Prostate gland (tissue), 2 donors: ENCODE results near the gene ACOT8. TPM values are rescaled to one million over a fixed set of nuclear protein-coding genes. Genes with fewer than 3 reads are reported as not detected.

Experiments
- DNase-seq: peaks from one replicate; pipeline ENCODE4 v3.0.0-alpha.2; 2019; ENCODE audit warnings: low spot score
- H3K27ac ChIP-seq, 2 donors: fragments of 200-600 bp; sonication (generic); 2 replicates each; pipeline ENCODE4 v1.5.1; 2017 to 2019
- H3K27me3 ChIP-seq: fragments of 200-600 bp; sonication (generic); replicated peaks from 2 replicates; pipeline ENCODE4 v1.5.1; 2019; ENCODE audit not compliant: insufficient read depth
- H3K36me3 ChIP-seq, 2 donors: fragments of 200-600 bp; sonication (generic); 1 replicate in 1 of 2; 2 replicates in 1 of 2; pipeline versions ENCODE4 v1.5.1 to v1.8.1; 2017 to 2019
- H3K4me1 ChIP-seq: fragments of 200-600 bp; sonication (generic); replicated peaks from 2 replicates; pipeline ENCODE4 v1.5.1; 2019
- H3K4me3 ChIP-seq, 2 donors: fragments of 200-600 bp; sonication (generic); 2 replicates each; pipeline ENCODE4 v1.5.1; 2017 to 2019
- H3K9me3 ChIP-seq: fragments of 200-600 bp; sonication (generic); 2 replicates; pipeline ENCODE4 v1.5.1; 2017
- POLR2A ChIP-seq: fragments of 450-650 bp; IDR thresholded peaks from one replicate; pipeline ENCODE4 v1.6.1; 2016; ENCODE audit warnings: antibody characterized with exemption, mild to moderate bottlenecking
- POLR2AphosphoS5 ChIP-seq: sonication (generic); formaldehyde crosslinking; IDR thresholded peaks from one replicate; pipeline ENCODE4 v1.6.1; 2017; ENCODE audit warnings: antibody characterized with exemption
- WGBS: methylation state at CpG from one replicate; pipeline ENCODE4 v1.1.5; 2018; 5-methylcytosine and 5-hydroxymethylcytosine counted together
- intact Hi-C: fragments of 100-400 bp; cut with DNase I; formaldehyde crosslinking; loops from one replicate; pipeline ENCODE4 v1.14.2; 2022
- total RNA-seq, 2 donors: library from RNA; depleted of rRNA; stranded (reverse); fragments of >200 nt; gene quantifications; one replicate each; pipeline ENCODE4 v1.1.0, GENCODE V29; 2016
- TF ChIP-seq, protein P1 (sequence below), 4 experiments: fragments of 200-600 bp in 2 of 4; fragments of 450-650 bp in 2 of 4; sonication (generic) in 2 of 4; IDR thresholded peaks; 1 replicate in 3 of 4; 2 replicates in 1 of 4; pipeline ENCODE4 v1.5.1; 2016 to 2019; ENCODE audit warnings: antibody characterized with exemption in 4 of 4, mild to moderate bottlenecking in 2 of 4, moderate library complexity in 2 of 4

ACOT8 gene
- total RNA-seq, 2 donors from 2014 or later = 57.4 to 68.1 TPM

DNA sequence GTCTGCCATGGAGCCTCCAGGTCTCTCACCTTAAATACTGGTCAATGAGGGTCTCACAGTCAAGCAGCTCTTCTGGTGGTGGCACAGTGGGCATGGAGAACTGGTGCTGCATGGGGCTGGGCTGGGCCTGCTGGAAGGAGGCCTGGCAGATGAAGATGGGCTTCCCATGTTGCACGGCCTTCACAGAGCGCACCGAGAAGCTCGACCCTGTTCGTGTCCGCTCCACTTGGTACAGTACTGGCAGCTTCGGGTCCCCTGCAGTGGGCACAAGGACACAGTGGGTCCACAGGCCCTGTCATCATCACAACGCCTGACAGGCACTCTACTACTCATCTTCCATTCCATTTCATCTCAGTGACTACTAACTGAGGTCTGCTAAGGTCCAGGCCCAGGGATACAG, 8.8 kb downstream of the ACOT8 start:
- no peak overlapping the region for H3K4me3 ChIP-seq
- WGBS = 93% methylated on average over 8 of the region's 8 CpGs
- intact Hi-C loops = no loop called here
- H3K4me1 ChIP-seq = no peaks in the 10 kb centered on the region
- no peaks in the 10 kb centered on the region for H3K27me3 ChIP-seq
- no peak overlapping the region for H3K27ac ChIP-seq
- no peak for DNase-seq
- peaks cover 0 to 23% of the 10 kb centered on the region in 2 donors for H3K36me3 ChIP-seq
- TF ChIP-seq POLR2AphosphoS5 (no peak), POLR2A (no peak)
- TF ChIP-seq, protein P1, sequence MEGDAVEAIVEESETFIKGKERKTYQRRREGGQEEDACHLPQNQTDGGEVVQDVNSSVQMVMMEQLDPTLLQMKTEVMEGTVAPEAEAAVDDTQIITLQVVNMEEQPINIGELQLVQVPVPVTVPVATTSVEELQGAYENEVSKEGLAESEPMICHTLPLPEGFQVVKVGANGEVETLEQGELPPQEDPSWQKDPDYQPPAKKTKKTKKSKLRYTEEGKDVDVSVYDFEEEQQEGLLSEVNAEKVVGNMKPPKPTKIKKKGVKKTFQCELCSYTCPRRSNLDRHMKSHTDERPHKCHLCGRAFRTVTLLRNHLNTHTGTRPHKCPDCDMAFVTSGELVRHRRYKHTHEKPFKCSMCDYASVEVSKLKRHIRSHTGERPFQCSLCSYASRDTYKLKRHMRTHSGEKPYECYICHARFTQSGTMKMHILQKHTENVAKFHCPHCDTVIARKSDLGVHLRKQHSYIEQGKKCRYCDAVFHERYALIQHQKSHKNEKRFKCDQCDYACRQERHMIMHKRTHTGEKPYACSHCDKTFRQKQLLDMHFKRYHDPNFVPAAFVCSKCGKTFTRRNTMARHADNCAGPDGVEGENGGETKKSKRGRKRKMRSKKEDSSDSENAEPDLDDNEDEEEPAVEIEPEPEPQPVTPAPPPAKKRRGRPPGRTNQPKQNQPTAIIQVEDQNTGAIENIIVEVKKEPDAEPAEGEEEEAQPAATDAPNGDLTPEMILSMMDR (IDR thresholded peaks at IDR 0.05) = no peak
- no peaks in the 10 kb centered on the region for H3K9me3 ChIP-seq

DNA sequence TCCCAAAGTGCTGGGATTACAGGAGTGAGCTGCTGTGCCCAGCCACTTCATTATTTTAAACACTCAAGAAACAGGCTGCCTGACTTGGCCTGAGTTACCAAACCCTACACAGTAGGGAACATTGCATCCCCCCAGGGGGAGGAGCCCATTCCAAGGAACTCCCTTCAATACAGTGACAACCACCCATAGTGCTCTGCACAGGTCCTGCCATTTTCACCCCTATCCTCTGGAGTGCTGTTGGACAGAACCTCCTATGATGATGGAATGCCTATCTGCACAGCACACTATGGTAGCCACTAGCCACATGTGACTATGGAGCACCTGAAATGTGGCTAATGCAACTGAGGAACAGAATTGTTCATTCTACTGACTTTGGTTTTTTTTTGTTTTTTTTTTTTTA, 11.7 kb downstream of the ACOT8 start:
- no peaks in the 10 kb centered on the region for H3K27me3 ChIP-seq
- H3K4me1 ChIP-seq = no peaks in the 10 kb centered on the region
- peaks cover 0 to 24% of the 10 kb centered on the region in 2 donors for H3K36me3 ChIP-seq
- H3K27ac ChIP-seq = no peak overlapping the region
- intact Hi-C loops = no loop called here
- no peak for TF ChIP-seq POLR2AphosphoS5
- TF ChIP-seq, protein P1 (IDR thresholded peaks at IDR 0.05) = no peak
- TF ChIP-seq POLR2A = no peak
- H3K9me3 ChIP-seq = no peaks in the 10 kb centered on the region
- DNase-seq = no peak
- no peak overlapping the region for H3K4me3 ChIP-seq

DNA sequence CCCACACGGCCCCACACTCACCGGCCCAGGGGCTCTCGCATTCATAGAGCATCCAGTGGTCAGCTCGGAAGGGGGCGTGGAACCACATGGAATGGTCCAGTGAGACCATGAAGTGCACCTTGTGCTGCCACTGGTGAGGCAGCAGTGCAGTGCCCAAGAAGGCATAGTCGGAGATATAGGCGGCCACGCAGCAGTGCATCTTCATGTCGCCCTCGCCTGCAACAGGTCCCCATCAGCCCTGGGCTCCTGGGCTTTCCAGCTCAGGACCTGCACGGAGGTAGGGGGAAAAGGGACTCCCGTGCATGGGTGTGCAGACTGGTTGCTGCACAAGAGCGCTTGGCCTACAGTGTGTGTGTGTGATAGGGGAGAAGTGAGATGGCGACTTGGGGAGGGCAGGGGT, 13.7 kb downstream of the ACOT8 start:
- no peaks in the 10 kb centered on the region for H3K9me3 ChIP-seq
- H3K27me3 ChIP-seq = no peaks in the 10 kb centered on the region
- H3K36me3 ChIP-seq = peaks cover 0 to 20% of the 10 kb centered on the region in 2 donors
- H3K27ac ChIP-seq = no peak overlapping the region
- 89% methylated on average over 14 of the region's 14 CpGs for WGBS
- no peak overlapping the region for H3K4me3 ChIP-seq
- H3K4me1 ChIP-seq = no peaks in the 10 kb centered on the region
- DNase-seq = no peak
- TF ChIP-seq POLR2A = no peak
- TF ChIP-seq POLR2AphosphoS5 = no peak
- TF ChIP-seq, protein P1 (IDR thresholded peaks at IDR 0.05) = no peak
- intact Hi-C loops = no loop called here

DNA sequence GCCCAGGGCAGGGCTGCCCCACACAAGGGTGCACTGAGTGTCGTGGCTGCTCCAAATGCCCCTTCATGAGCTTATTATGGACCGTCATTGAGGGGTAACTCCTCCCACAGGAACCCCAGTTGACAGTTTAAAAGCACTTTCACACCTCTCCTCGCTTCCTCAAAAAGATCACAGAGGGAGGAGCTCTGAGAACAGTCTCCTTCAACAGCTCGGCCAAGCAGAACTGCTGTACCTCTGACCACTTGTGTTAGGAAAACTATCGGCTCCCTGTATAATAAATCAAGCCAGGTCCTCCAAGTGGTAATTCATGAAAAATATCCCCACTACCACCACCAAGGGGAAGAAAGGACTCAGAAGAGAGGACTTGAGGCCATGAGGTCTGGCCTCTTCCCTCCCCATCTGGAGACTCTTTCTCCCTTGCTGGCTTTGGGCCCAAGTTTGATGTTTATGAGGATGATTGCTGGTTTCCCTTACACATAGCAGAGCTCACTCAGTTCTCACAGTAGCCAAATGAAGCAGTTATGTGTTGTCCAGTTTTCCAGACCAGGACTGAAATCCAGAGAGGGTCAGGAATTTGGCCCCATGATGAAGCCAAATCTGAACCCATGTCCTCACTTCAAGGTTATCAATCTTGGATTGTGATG, 14.9 kb downstream of the ACOT8 start:
- H3K9me3 ChIP-seq = no peaks in the 10 kb centered on the region
- H3K4me1 ChIP-seq = no peaks in the 10 kb centered on the region
- H3K4me3 ChIP-seq = no peak overlapping the region
- intact Hi-C loops = no loop called here
- H3K36me3 ChIP-seq = peaks cover 0 to 12% of the 10 kb centered on the region in 2 donors
- DNase-seq = peak; percentile 33
- H3K27me3 ChIP-seq = no peaks in the 10 kb centered on the region
- peak overlapping the region; percentile 13 to 14 for H3K27ac ChIP-seq
- 32% methylated on average over 5 of the region's 5 CpGs for WGBS
- TF ChIP-seq, protein P1 (IDR thresholded peaks at IDR 0.05) = no peak
- peak; percentile 25 for TF ChIP-seq POLR2AphosphoS5

DNA sequence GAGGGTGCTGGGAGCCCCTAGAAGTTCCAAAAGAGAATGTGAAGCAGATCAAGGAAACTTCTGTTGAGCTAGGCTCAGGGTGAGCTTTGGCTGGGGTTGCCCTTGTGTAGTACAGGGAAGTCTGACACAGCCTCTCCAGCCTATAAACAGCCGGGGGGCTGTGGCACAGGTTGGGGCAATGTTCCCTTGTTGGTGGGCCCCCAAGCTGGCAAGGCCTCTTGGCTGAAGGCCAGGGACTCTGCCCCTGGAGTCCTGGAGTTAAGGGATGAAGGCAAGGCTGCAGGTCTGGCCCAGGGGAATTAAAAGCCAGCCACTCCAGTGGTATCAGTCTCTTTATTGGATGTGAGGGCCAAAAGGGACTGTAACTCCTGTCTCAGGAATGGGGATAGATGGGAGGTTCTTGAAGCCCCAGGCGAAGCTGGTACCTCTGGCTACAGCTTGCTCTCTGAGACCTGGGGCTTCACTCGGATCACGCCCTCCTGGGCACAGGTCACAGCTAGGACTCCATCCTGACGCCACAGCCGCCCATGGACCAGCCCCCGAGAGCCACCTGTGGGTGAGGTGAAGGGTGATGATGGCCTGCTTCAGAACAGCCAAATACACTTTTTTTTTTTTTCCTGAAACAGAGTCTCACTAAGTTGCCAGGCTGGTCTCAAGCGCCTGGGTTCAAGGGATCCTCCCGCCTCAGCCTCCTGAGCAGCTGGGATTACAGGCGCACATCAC, 15.6 kb downstream of the ACOT8 start:
- WGBS = 88% methylated on average over 10 of the region's 10 CpGs
- no peak for DNase-seq
- intact Hi-C loops = no loop called here
- peaks cover 0 to 12% of the 10 kb centered on the region in 2 donors for H3K36me3 ChIP-seq
- TF ChIP-seq, protein P1 (IDR thresholded peaks at IDR 0.05) = no peak
- TF ChIP-seq POLR2A = no peak
- no peak overlapping the region for H3K27ac ChIP-seq
- no peaks in the 10 kb centered on the region for H3K4me1 ChIP-seq
- H3K9me3 ChIP-seq = no peaks in the 10 kb centered on the region
- H3K27me3 ChIP-seq = no peaks in the 10 kb centered on the region
- H3K4me3 ChIP-seq = no peak overlapping the region
